ENCODE measurements around the gene RYR2.

RYR2 gene

DNA sequence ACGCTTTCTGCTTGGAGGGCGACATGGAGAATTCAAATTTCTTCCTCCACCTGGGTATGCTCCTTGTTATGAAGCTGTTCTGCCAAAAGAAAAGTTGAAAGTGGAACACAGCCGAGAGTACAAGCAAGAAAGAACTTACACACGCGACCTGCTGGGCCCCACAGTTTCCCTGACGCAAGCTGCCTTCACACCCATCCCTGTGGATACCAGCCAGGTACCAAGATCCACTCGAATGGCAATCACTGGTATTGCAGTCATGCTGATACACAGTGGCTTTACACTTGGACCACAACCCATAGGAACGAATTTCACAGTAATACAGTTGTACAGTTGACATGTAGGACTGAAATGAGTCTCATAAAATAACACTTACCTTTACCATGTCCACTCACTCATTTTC lies 461.3 kb downstream of the RYR2 start:
- DNase-seq (ENCODE audit: low read depth) = no peak
- H3K4me3 ChIP-seq (ENCODE audit: low read depth, low read length) = no peak overlapping the region
- no peak for TF ChIP-seq CTCF (IDR thresholded peaks at IDR 0.05; ENCODE audit: insufficient read depth, low read depth, low read length, missing control alignments)

DNA sequence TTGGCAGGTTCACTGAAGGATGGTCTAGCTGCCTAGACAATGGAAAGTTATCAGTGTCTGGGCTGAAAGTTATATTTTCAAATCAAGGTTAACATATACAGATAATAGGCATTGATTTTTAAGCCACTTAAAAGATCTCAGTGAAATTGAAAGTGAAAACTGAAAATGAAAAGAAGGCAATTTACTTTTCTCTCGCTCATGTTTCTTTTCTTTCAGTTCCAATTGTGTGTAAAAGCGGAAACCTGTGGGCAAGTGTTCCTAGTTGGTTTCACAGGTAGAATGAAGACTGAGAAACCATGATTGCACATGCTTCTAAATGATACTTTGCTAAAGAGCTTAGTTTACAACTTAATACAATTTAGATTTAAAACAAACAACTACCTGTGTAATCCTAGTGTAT lies 465.0 kb downstream of the RYR2 start:
- no peak overlapping the region for H3K4me3 ChIP-seq (ENCODE audit: low read depth, low read length)
- peak; percentile 41 for DNase-seq (ENCODE audit: low read depth)
- no peak for TF ChIP-seq CTCF (IDR thresholded peaks at IDR 0.05; ENCODE audit: insufficient read depth, low read depth, low read length, missing control alignments)

DNA sequence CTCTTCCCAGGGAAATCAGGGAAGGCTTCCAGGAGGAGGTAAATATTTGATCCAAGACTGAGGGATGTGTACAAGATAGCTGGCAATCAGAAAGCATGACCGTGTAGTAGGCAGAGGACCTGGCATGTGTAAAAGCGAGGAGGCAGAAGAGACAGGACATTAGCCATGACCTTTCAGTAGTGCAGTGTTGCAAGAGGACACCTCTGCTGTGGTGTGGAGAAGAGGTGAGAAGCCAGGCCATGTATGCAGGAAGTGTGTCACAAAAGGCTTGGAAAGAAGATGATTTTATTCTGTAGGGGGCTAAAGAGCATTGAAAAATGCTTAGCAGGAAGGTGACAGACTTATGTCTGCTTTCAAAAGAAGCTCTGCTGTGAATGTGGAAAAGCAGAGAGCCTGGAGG lies 467.8 kb downstream of the RYR2 start:
- no peak for TF ChIP-seq CTCF (IDR thresholded peaks at IDR 0.05; ENCODE audit: insufficient read depth, low read depth, low read length, missing control alignments)
- DNase-seq (ENCODE audit: low read depth) = no peak
- no peak overlapping the region for H3K4me3 ChIP-seq (ENCODE audit: low read depth, low read length)

- no peak overlapping the region for H3K4me3 ChIP-seq (ENCODE audit: low read depth, low read length)
- TF ChIP-seq CTCF (IDR thresholded peaks at IDR 0.05; ENCODE audit: insufficient read depth, low read depth, low read length, missing control alignments) = no peak
- no peak for DNase-seq (ENCODE audit: low read depth)
These were observed 483.1 kb downstream of the RYR2 start for GRCh38 chr1:237525102-237525501.

DNA sequence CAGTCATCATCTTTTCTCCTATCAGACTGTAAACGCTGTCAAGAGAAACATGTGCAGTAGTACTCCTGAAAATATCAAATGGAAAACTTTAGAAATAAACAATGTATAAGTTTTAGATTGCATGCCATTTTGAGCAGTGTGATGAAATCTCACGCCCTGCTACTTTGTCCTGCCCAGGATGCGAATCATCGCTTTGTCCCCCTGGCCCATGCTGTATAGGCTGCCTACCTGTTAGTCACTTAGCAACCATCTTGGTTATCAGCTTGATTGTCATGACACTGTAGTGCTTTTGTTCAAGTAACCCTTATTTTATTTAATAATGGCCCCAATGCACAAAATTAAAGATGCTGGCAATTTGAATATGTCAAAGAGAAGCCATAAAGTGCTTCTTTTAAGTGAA lies 485.8 kb downstream of the RYR2 start:
- H3K4me3 ChIP-seq (ENCODE audit: low read depth, low read length) = no peak overlapping the region
- TF ChIP-seq CTCF (IDR thresholded peaks at IDR 0.05; ENCODE audit: insufficient read depth, low read depth, low read length, missing control alignments) = no peak
- no peak for DNase-seq (ENCODE audit: low read depth)

- DNase-seq (ENCODE audit: low read depth) = no peak
- no peak overlapping the region for H3K4me3 ChIP-seq (ENCODE audit: low read depth, low read length)
- TF ChIP-seq CTCF (IDR thresholded peaks at IDR 0.05; ENCODE audit: insufficient read depth, low read depth, low read length, missing control alignments) = no peak
These were observed 486.6 kb downstream of the RYR2 start for GRCh38 chr1:237528545-237528944.

- TF ChIP-seq CTCF (IDR thresholded peaks at IDR 0.05; ENCODE audit: insufficient read depth, low read depth, low read length, missing control alignments) = no peak
- no peak overlapping the region for H3K4me3 ChIP-seq (ENCODE audit: low read depth, low read length)
- DNase-seq (ENCODE audit: low read depth) = no peak
These were observed 497.1 kb downstream of the RYR2 start for GRCh38 chr1:237539055-237539454.
